ENCODE data around the gene SPDYE3.
"Not testable (repeated sequence)": the region's sequence is repeated elsewhere in the genome, so short reads cannot be mapped to it uniquely, and the experiment has no call there.

The SPDYE3 gene

DNA sequence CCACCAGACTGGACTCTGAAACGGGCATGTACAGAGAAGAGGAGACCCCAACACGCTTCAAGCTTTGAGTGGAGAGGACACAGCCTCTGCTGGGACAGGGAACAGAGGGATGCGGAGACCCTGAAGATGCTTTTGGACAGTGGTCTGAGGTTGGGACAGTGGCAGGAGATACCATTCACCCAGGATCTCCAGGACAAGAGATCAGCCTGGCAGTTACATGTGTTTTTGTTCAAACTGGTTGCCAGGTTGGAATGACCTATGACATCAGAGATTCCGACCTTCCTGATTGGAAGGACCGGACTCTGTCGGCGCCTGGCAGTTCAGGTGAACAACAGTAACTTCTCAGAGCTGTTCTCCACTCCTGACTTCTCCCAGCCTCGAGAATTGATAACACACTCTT, at the start of gene SPDYE3:
Gene SPDYE3, plus strand, starts transcription at position 301 of the 400 bp plus-strand sequence. CDS start 184 bp downstream, outside the sequence.
- H2AFZ ChIP-seq (ENCODE audit: low read depth); H3K36me3 ChIP-seq (ENCODE audit: insufficient read depth); H3K27ac ChIP-seq; H3K4me3 ChIP-seq (IDR thresholded peaks at IDR 0.05; ENCODE audit: insufficient read depth, low read depth, low read length); H3K4me2 ChIP-seq; H3K79me2 ChIP-seq (ENCODE audit: insufficient read depth, low read depth); H3K27me3 ChIP-seq (ENCODE audit: insufficient read depth, low read depth); H3K9ac ChIP-seq; H4K20me1 ChIP-seq (ENCODE audit: insufficient read depth); H3K4me1 ChIP-seq (ENCODE audit: low read depth, poor library complexity, severe bottlenecking): not testable (repeated sequence)

GRCh38 chr7:100259984-100260383, 47.5 kb upstream of the SPDYE3 start:
- not testable (repeated sequence) for H3K4me3 ChIP-seq (IDR thresholded peaks at IDR 0.05; ENCODE audit: insufficient read depth, low read depth, low read length); H4K20me1 ChIP-seq (ENCODE audit: insufficient read depth); H3K79me2 ChIP-seq (ENCODE audit: insufficient read depth, low read depth); H3K9ac ChIP-seq; H3K27ac ChIP-seq; H3K27me3 ChIP-seq (ENCODE audit: insufficient read depth, low read depth); H3K4me2 ChIP-seq; H2AFZ ChIP-seq (ENCODE audit: low read depth); H3K36me3 ChIP-seq (ENCODE audit: insufficient read depth); H3K4me1 ChIP-seq (ENCODE audit: low read depth, poor library complexity, severe bottlenecking)

- not testable (repeated sequence) for H3K27ac ChIP-seq; H3K79me2 ChIP-seq (ENCODE audit: insufficient read depth, low read depth)
Measured at GRCh38 chr7:100262896-100263295, 44.6 kb upstream of the SPDYE3 start.

GRCh38 chr7:100264223-100264622, 43.3 kb upstream of the SPDYE3 start:
- Histone ChIP-seq H3K4me1 (ENCODE audit: low read depth, poor library complexity, severe bottlenecking) (peaks cover 12% of the 10 kb centered on the region), H3K79me2 (ENCODE audit: insufficient read depth, low read depth) (peaks cover 21% of the 10 kb centered on the region; the same call in 1 of the 2 replicates)
- not testable (repeated sequence) for H2AFZ ChIP-seq (ENCODE audit: low read depth); H3K4me3 ChIP-seq (IDR thresholded peaks at IDR 0.05; ENCODE audit: insufficient read depth, low read depth, low read length); H3K4me2 ChIP-seq; H3K27me3 ChIP-seq (ENCODE audit: insufficient read depth, low read depth); H3K9ac ChIP-seq; H4K20me1 ChIP-seq (ENCODE audit: insufficient read depth); H3K27ac ChIP-seq; H3K36me3 ChIP-seq (ENCODE audit: insufficient read depth)

More at GRCh38 chr7:100262896-100263295, 44.6 kb upstream of the SPDYE3 start:
- not testable (repeated sequence) for H3K36me3 ChIP-seq (ENCODE audit: insufficient read depth); H3K4me3 ChIP-seq (IDR thresholded peaks at IDR 0.05; ENCODE audit: insufficient read depth, low read depth, low read length); H4K20me1 ChIP-seq (ENCODE audit: insufficient read depth); H2AFZ ChIP-seq (ENCODE audit: low read depth); H3K9ac ChIP-seq; H3K27me3 ChIP-seq (ENCODE audit: insufficient read depth, low read depth); H3K4me2 ChIP-seq
- peaks cover 12% of the 10 kb centered on the region for H3K4me1 ChIP-seq (ENCODE audit: low read depth, poor library complexity, severe bottlenecking)

GRCh38 chr7:100264669-100265165, 42.8 kb upstream of the SPDYE3 start:
- not testable (repeated sequence) for H3K9ac ChIP-seq; H3K27me3 ChIP-seq (ENCODE audit: insufficient read depth, low read depth); H3K4me2 ChIP-seq; H3K36me3 ChIP-seq (ENCODE audit: insufficient read depth); H3K27ac ChIP-seq; H4K20me1 ChIP-seq (ENCODE audit: insufficient read depth); H3K4me3 ChIP-seq (IDR thresholded peaks at IDR 0.05; ENCODE audit: insufficient read depth, low read depth, low read length); H2AFZ ChIP-seq (ENCODE audit: low read depth)
- peaks cover 15% of the 10 kb centered on the region for H3K4me1 ChIP-seq (ENCODE audit: low read depth, poor library complexity, severe bottlenecking)
- H3K79me2 ChIP-seq (ENCODE audit: insufficient read depth, low read depth), result peaks cover 21% of the 10 kb centered on the region; the same call in 1 of the 2 replicates

- not testable (repeated sequence) for H3K4me3 ChIP-seq (IDR thresholded peaks at IDR 0.05; ENCODE audit: insufficient read depth, low read depth, low read length); H3K36me3 ChIP-seq (ENCODE audit: insufficient read depth); H4K20me1 ChIP-seq (ENCODE audit: insufficient read depth); H3K27ac ChIP-seq; H2AFZ ChIP-seq (ENCODE audit: low read depth); H3K4me2 ChIP-seq; H3K27me3 ChIP-seq (ENCODE audit: insufficient read depth, low read depth); H3K9ac ChIP-seq
- peaks cover 21% of the 10 kb centered on the region; the same call in 1 of the 2 replicates for H3K79me2 ChIP-seq (ENCODE audit: insufficient read depth, low read depth)
- H3K4me1 ChIP-seq (ENCODE audit: low read depth, poor library complexity, severe bottlenecking), result peaks cover 24% of the 10 kb centered on the region
Measured at GRCh38 chr7:100265851-100266250, 41.7 kb upstream of the SPDYE3 start.

DNA sequence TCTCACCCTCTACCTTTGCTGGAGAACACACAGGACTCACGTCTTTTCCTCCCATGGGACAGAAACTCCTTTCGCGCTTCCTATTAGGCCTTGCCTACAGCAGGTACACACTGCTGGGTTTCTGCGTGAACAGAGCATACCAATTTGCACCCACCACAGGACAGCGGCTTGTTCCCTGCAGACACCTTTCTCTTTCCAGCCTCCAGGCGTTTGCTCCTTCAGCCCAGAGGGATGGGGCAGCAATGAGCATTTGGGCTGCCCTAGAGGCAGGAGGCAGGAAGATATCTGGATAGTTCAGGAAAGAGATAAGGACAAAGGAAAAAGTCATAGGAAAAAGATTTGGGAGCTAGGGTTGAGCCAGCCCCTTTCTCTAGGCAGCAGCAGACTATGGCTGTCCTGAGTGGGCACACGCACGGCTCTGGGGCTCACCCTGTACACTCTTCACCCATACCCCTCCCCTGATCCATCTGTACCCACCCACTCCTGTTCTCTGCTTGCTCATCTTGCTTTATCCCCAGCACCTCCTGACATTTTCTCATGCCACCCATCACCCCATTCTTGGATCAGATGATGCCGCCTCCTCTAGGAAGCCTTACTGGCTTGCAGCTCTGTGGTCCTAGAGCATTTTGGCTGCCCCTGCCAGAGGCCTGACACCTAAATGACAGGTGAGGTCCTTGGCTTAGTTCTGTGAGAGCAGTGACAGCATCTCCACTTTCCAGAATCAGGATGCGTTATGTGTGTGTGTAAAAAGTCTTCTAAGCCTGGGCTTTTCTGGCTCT, 40.7 kb upstream of the SPDYE3 start:
- TF ChIP-seq, protein P1, sequence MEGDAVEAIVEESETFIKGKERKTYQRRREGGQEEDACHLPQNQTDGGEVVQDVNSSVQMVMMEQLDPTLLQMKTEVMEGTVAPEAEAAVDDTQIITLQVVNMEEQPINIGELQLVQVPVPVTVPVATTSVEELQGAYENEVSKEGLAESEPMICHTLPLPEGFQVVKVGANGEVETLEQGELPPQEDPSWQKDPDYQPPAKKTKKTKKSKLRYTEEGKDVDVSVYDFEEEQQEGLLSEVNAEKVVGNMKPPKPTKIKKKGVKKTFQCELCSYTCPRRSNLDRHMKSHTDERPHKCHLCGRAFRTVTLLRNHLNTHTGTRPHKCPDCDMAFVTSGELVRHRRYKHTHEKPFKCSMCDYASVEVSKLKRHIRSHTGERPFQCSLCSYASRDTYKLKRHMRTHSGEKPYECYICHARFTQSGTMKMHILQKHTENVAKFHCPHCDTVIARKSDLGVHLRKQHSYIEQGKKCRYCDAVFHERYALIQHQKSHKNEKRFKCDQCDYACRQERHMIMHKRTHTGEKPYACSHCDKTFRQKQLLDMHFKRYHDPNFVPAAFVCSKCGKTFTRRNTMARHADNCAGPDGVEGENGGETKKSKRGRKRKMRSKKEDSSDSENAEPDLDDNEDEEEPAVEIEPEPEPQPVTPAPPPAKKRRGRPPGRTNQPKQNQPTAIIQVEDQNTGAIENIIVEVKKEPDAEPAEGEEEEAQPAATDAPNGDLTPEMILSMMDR (conservative IDR thresholded peaks at IDR 0.05; ENCODE audit: low read depth, low read length), result no peak
- Histone ChIP-seq H3K27ac (no peak overlapping the region), H3K27me3 (ENCODE audit: insufficient read depth, low read depth) (no peaks in the 10 kb centered on the region), H3K9ac (no peak overlapping the region), H3K4me1 (ENCODE audit: low read depth, poor library complexity, severe bottlenecking) (peaks cover 25% of the 10 kb centered on the region), H3K79me2 (ENCODE audit: insufficient read depth, low read depth) (peaks cover 25% of the 10 kb centered on the region; the same call in 1 of the 2 replicates), H3K36me3 (ENCODE audit: insufficient read depth) (no peaks in the 10 kb centered on the region), H3K4me3 (IDR thresholded peaks at IDR 0.05; ENCODE audit: insufficient read depth, low read depth, low read length) (no peak overlapping the region), H4K20me1 (ENCODE audit: insufficient read depth) (no peaks in the 10 kb centered on the region), H3K4me2 (no peak overlapping the region), H2AFZ (ENCODE audit: low read depth) (no peak overlapping the region)

Measured in KMS-11 (cell line).